Keratinocyte (primary cell): Measurements from ENCODE around the gene RNF215. TPM values are rescaled to one million over a fixed set of nuclear protein-coding genes. Genes with fewer than 3 reads are reported as not detected.
A peak's percentile ranks its signal among the peaks of the same experiment; 100 is the strongest.

Experiments
- DNase-seq: peaks from one replicate; pipeline ENCODE4 v3.0.0-alpha.2; 2011; ENCODE audit warnings: low read depth, missing footprints, low spot score
- FAIRE-seq: peaks from 2 replicates; lab custom pipeline; 2011; peaks lifted over from hg19 to GRCh38; lab: Jason Lieb, UNC
- H2AFZ ChIP-seq: 2 replicates; pipeline ENCODE4 v1.6.0; 2012; ENCODE audit warnings: low read length, control low read depth, inconsistent platforms; ENCODE audit not compliant: control insufficient read depth
- H3K27ac ChIP-seq: 2 replicates; pipeline ENCODE4 v1.5.1; 2011; ENCODE audit warnings: low read length; ENCODE audit not compliant: control insufficient read depth, insufficient read depth
- H3K27me3 ChIP-seq: 3 replicates; pipeline ENCODE4 v1.6.0; 2011; ENCODE audit warnings: low read length; ENCODE audit not compliant: control insufficient read depth, insufficient read depth; ENCODE audit errors: extremely low read depth
- H3K36me3 ChIP-seq, 2 experiments: 2 replicates in 1 of 2; 3 replicates in 1 of 2; pipeline ENCODE4 v1.5.1; 2011; ENCODE audit warnings: low read length in 2 of 2, mild to moderate bottlenecking in 1 of 2; ENCODE audit not compliant: control insufficient read depth in 2 of 2, insufficient read depth in 2 of 2; ENCODE audit errors: extremely low read depth in 1 of 2
- H3K4me1 ChIP-seq: 3 replicates; pipeline ENCODE4 v1.5.1; 2011; ENCODE audit warnings: low read length; ENCODE audit not compliant: control insufficient read depth, insufficient read depth; ENCODE audit errors: extremely low read depth
- H3K4me2 ChIP-seq: 3 replicates; pipeline ENCODE4 v1.6.0; 2011; ENCODE audit warnings: low read depth, low read length; ENCODE audit not compliant: control insufficient read depth, insufficient read depth; ENCODE audit errors: extremely low read depth
- H3K4me3 ChIP-seq, 3 experiments: fragments of 200-600 bp in 1 of 3; sonication (generic) in 1 of 3; 2 replicates in 2 of 3; 3 replicates in 1 of 3; pipeline ENCODE4 v1.5.1; 2011 to 2016; ENCODE audit warnings: low read length in 3 of 3, mild to moderate bottlenecking in 3 of 3, control low read depth in 2 of 3, inconsistent platforms in 1 of 3, low read depth in 1 of 3, mixed read lengths in 1 of 3, mixed run types in 1 of 3, moderate library complexity in 1 of 3; ENCODE audit not compliant: control insufficient read depth in 2 of 3, insufficient read depth in 2 of 3; ENCODE audit errors: extremely low read depth in 1 of 3
- H3K79me2 ChIP-seq: 2 replicates; pipeline ENCODE4 v1.6.0; 2012; ENCODE audit warnings: low read length; ENCODE audit not compliant: control insufficient read depth, insufficient read depth
- H3K9ac ChIP-seq: 3 replicates; pipeline ENCODE4 v1.6.0; 2011; ENCODE audit warnings: low read length; ENCODE audit not compliant: control insufficient read depth, insufficient read depth; ENCODE audit errors: extremely low read depth
- H3K9me1 ChIP-seq: 3 replicates; pipeline ENCODE4 v1.6.0; 2011; ENCODE audit warnings: low read length; ENCODE audit not compliant: control insufficient read depth, insufficient read depth; ENCODE audit errors: extremely low read depth
- H3K9me3 ChIP-seq: 2 replicates; pipeline ENCODE4 v1.5.1; 2012; ENCODE audit warnings: low read depth, low read length; ENCODE audit not compliant: control insufficient read depth
- H4K20me1 ChIP-seq: 3 replicates; pipeline ENCODE4 v1.6.0; 2011; ENCODE audit warnings: low read length; ENCODE audit not compliant: control insufficient read depth, insufficient read depth; ENCODE audit errors: extremely low read depth
- CTCF ChIP-seq, 3 experiments: IDR thresholded peaks in 1 of 3; conservative IDR thresholded peaks in 1 of 3; optimal IDR thresholded peaks in 1 of 3; 2 replicates in 2 of 3; 3 replicates in 1 of 3; pipeline versions ENCODE3 to v1.5.1; 2011; ENCODE audit warnings: low read length in 3 of 3, mild to moderate bottlenecking in 3 of 3, moderate library complexity in 2 of 3, control low read depth in 1 of 3, inconsistent platforms in 1 of 3; ENCODE audit not compliant: insufficient read depth in 2 of 3; ENCODE audit errors: extremely low read depth in 1 of 3
- EZH2 ChIP-seq: IDR thresholded peaks from one replicate; pipeline ENCODE4 v1.6.1; 2012; ENCODE audit warnings: inconsistent platforms, mild to moderate bottlenecking, low read length, moderate library complexity
- dilution Hi-C: fragments of 300-500 bp; cut with MboI; formaldehyde crosslinking; loops from one replicate; pipeline ENCODE4 v1.7.0; 2020; ENCODE audit warnings: low sequenced_read_pairs; ENCODE audit not compliant: extremely low pct_ligation_motif_present
- polyA minus RNA-seq, 3 experiments: library from RNA; depleted of rRNA, polyadenylated mRNA; stranded (reverse); fragments of >200 nt; gene quantifications; 1 replicate in 1 of 3; 2 replicates in 1 of 3; 3 replicates in 1 of 3; pipeline ENCODE4 v1.2.3, GENCODE V29; 2011
- polyA plus RNA-seq, 5 experiments: library from polyadenylated mRNA; depleted of rRNA in 3 of 5; stranded (reverse) in 3 of 5; stranded (forward) in 1 of 5; unstranded in 1 of 5; fragments of >200 nt; gene quantifications; 1 replicate in 1 of 5; 2 replicates in 3 of 5; 3 replicates in 1 of 5; pipeline versions ENCODE4 v1.2.1 to v1.2.3, GENCODE V29; 2011 to 2012; ENCODE audit warnings: missing spikeins in 2 of 5, low read depth in 1 of 5, low replicate concordance in 1 of 5

The RNF215 gene
- polyA plus RNA-seq (5.1 to 17.0 TPM (median 8.3 TPM) in 3 replicates), polyA minus RNA-seq (11.9 to 13.2 TPM (median 13.0 TPM) in 3 replicates)
- 2.7 TPM for polyA plus RNA-seq (2011; ENCODE audit: low read depth)
- polyA plus RNA-seq (2011; cell fraction: cytosol; rRNA removed) = 3.8 and 6.9 TPM in 2 replicates
- polyA plus RNA-seq (2011; cell fraction: nucleus; rRNA removed) = 26.7 and 36.1 TPM in 2 replicates
- polyA plus RNA-seq (2012; ENCODE audit: low replicate concordance) = 5.4 and 8.1 TPM in 2 replicates
- 15.9 TPM for polyA minus RNA-seq (2011; cell fraction: cytosol; rRNA and poly(A)+ RNA removed)
- 10.3 and 12.4 TPM in 2 replicates for polyA minus RNA-seq (2011; cell fraction: nucleus; rRNA and poly(A)+ RNA removed)

- H3K4me3 ChIP-seq = peak within 1 kb of the TSS; percentile 58 to 72 (median 62)
- FAIRE-seq = no peak
Measured at GRCh38 chr22:30386960-30387827, at the start of gene RNF215. Gene RNF215 (minus strand): TSS chr22:30387411. CDS start chr22:30387313, 98 bp downstream.

GRCh38 chr22:30436196-30436595 lies 49.0 kb upstream of the RNF215 start:
- Histone ChIP-seq H3K36me3 (no peaks in the 10 kb centered on the region), H3K4me3 (no peak overlapping the region), H3K9me3 (no peaks in the 10 kb centered on the region), H3K27ac (no peak overlapping the region), H3K9ac (no peak overlapping the region), H3K79me2 (no peaks in the 10 kb centered on the region), H3K4me1 (peaks cover 26% of the 10 kb centered on the region), H3K27me3 (no peaks in the 10 kb centered on the region), H2AFZ (peak overlapping the region; percentile 65), H4K20me1 (no peaks in the 10 kb centered on the region), H3K4me2 (no peak overlapping the region), H3K9me1 (no peaks in the 10 kb centered on the region)
- dilution Hi-C loops = no loop called here
- DNase-seq = no peak
- no peak for TF ChIP-seq CTCF (optimal IDR thresholded peaks at IDR 0.05 in 1 of 3, IDR thresholded peaks at IDR 0.05 in 1 of 3, conservative IDR thresholded peaks at IDR 0.05 in 1 of 3; ENCODE audit: extremely low read depth in 1 of 3, insufficient read depth in 2 of 3, low read length in 3 of 3)
- no peak for TF ChIP-seq EZH2
- FAIRE-seq = no peak

More at GRCh38 chr22:30386960-30387827, at the start of gene RNF215:
- Histone ChIP-seq H3K4me2 (peak within 1 kb of the TSS; percentile 76), H3K36me3 (peaks cover 0 to 10% of the 10 kb centered on the region in 2 experiments), H3K27ac (peak within 1 kb of the TSS; percentile 4), H3K9ac (peak within 1 kb of the TSS; percentile 66), H2AFZ (peak within 1 kb of the TSS; percentile 82), H3K9me1 (no peaks in the 10 kb centered on the region), H3K79me2 (no peaks in the 10 kb centered on the region), H4K20me1 (no peaks in the 10 kb centered on the region), H3K27me3 (no peaks in the 10 kb centered on the region), H3K9me3 (no peaks in the 10 kb centered on the region), H3K4me1 (peaks cover 8% of the 10 kb centered on the region)
- DNase-seq = no peak
- TF ChIP-seq CTCF (optimal IDR thresholded peaks at IDR 0.05 in 1 of 3, IDR thresholded peaks at IDR 0.05 in 1 of 3, conservative IDR thresholded peaks at IDR 0.05 in 1 of 3; ENCODE audit: extremely low read depth in 1 of 3, insufficient read depth in 2 of 3, low read length in 3 of 3) = peak; percentile 54 to 88 (median 69)
- no peak for TF ChIP-seq EZH2
- dilution Hi-C loops = no loop called here
